ENCODE measurements around the gene CDCA3.

DNA sequence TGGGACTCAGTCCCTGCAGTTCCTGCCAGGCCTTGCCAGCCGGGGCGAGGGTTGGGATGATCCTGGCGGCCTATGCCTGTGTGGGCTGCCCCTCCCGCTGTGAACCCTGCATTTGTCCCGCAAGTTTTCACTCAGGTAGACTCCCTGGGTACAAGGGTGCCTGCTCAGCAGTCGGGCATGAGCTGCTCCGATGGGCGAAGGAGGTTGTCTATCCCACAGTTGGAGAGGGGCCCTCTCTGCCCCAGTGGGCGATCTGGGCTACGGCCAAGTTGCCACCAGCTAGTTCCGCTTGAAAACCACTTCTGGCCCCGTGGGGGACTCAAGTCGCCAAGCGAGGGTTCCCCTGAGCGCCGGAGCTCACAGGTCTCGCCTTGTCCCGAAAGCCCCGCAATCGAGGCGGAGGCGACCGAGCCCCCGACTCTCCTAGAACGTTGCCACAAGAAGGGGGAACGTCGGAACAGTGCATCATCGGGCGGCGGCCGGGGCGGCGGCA, 15.9 kb upstream of the CDCA3 start:
- TF ChIP-seq POLR2A (IDR thresholded peaks at IDR 0.05): no peak
- TF ChIP-seq, protein P1, sequence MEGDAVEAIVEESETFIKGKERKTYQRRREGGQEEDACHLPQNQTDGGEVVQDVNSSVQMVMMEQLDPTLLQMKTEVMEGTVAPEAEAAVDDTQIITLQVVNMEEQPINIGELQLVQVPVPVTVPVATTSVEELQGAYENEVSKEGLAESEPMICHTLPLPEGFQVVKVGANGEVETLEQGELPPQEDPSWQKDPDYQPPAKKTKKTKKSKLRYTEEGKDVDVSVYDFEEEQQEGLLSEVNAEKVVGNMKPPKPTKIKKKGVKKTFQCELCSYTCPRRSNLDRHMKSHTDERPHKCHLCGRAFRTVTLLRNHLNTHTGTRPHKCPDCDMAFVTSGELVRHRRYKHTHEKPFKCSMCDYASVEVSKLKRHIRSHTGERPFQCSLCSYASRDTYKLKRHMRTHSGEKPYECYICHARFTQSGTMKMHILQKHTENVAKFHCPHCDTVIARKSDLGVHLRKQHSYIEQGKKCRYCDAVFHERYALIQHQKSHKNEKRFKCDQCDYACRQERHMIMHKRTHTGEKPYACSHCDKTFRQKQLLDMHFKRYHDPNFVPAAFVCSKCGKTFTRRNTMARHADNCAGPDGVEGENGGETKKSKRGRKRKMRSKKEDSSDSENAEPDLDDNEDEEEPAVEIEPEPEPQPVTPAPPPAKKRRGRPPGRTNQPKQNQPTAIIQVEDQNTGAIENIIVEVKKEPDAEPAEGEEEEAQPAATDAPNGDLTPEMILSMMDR (IDR thresholded peaks at IDR 0.05 in 4 of 5, conservative IDR thresholded peaks at IDR 0.05 in 1 of 5): no peak
